Fibroblast of lung (primary cell): Measurements from ENCODE around the gene FHIT.

Experiments used
- CTCF ChIP-seq, 2 donors: IDR thresholded peaks in 1 of 2; conservative IDR thresholded peaks in 1 of 2; 1 replicate in 1 of 2; 2 replicates in 1 of 2; pipeline ENCODE4 v1.5.1; 2011 to 2012; ENCODE audit warnings: low read length in 2 of 2, control low read depth in 1 of 2, inconsistent platforms in 1 of 2, low read depth in 1 of 2, mild to moderate bottlenecking in 1 of 2
- EZH2 ChIP-seq: IDR thresholded peaks from 2 replicates; pipeline ENCODE4 v1.5.1; 2012; ENCODE audit warnings: low read length, control low read depth, mild to moderate bottlenecking; ENCODE audit errors: missing control alignments

GRCh38 chr3:60949146-60949545, 302.1 kb downstream of the FHIT start:
- no peak for TF ChIP-seq EZH2
- TF ChIP-seq CTCF (conservative IDR thresholded peaks at IDR 0.05 in 1 of 2, IDR thresholded peaks at IDR 0.05 in 1 of 2; ENCODE audit: low read depth in 1 of 2, low read length in 2 of 2), result no peak
